GM18951 (cell line): ENCODE measurements around the gene DCK.

Source experiments
- POLR2A ChIP-seq: IDR thresholded peaks from 4 replicates; pipeline ENCODE4 v1.6.1; 2011; ENCODE audit warnings: mild to moderate bottlenecking; ENCODE audit not compliant: insufficient read length, insufficient read depth; ENCODE audit errors: extremely low read depth
- in situ Hi-C: fragments of 300-500 bp; cut with MboI; formaldehyde crosslinking; loops from one replicate; pipeline ENCODE4 v1.12.0; 2022; ENCODE audit warnings: low sequenced_read_pairs, mixed read lengths, inconsistent platforms; ENCODE audit not compliant: unreplicated experiment

Gene DCK

DNA sequence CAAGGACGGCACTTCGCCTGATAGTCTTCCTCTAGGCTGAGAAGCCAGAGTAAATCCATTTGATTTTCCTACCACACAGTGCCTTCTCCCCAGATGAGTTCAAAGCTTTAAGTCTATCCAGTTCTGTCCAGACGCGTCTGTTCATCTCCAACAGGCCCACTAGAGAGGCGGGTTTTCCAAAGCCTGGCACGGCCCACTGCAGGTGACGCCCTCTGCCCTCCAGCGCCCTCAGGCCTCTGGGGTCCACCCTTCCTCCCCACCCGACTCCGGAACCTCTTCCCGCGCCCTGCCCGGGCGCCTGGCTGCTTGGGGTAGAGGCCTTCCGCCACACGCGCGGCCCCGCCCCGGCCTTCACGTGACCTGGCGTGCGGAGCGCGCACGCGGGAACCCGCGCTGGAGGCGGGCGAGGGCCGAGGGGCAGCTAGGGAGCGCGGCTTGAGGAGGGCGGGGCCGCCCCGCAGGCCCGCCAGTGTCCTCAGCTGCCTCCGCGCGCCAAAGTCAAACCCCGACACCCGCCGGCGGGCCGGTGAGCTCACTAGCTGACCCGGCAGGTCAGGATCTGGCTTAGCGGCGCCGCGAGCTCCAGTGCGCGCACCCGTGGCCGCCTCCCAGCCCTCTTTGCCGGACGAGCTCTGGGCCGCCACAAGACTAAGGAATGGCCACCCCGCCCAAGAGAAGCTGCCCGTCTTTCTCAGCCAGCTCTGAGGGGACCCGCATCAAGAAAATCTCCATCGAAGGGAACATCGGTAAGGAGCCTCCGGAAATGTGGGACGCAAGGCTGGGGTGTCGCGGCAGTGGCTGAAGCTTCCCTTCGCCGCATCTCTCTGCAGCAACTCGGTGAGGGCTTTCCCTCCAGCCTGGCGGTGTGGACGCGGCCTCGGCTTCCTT lies at the start of gene DCK:
TSS of gene DCK (plus strand) at position 469 of the 888 bp plus-strand sequence. CDS start at position 656, 187 bp downstream.
- in situ Hi-C loops = no loop called here

DNA sequence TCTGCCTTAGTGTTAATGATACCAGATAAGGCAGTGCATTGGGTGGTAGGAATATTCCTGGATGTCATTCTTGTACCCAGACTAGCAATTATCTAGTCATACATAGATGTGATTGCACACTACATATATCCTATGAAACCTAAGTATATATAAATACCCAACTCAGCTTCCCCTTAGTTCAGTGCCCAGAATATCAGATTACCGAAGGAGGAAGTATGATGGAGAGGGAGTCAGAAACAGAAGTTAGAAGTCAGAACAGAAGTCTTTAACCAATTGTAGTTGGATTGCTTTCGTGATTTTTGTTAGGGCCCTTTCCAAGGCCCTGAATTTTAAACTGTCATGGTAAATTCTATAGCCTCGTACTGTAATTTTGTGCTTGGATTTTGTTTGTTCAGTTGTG lies 48.4 kb upstream of the DCK start:
- TF ChIP-seq POLR2A = no peak
- in situ Hi-C loops = no loop called here

More for the DNA sequence above, at the start of gene DCK:
- TF ChIP-seq POLR2A = peak; percentile 89

DNA sequence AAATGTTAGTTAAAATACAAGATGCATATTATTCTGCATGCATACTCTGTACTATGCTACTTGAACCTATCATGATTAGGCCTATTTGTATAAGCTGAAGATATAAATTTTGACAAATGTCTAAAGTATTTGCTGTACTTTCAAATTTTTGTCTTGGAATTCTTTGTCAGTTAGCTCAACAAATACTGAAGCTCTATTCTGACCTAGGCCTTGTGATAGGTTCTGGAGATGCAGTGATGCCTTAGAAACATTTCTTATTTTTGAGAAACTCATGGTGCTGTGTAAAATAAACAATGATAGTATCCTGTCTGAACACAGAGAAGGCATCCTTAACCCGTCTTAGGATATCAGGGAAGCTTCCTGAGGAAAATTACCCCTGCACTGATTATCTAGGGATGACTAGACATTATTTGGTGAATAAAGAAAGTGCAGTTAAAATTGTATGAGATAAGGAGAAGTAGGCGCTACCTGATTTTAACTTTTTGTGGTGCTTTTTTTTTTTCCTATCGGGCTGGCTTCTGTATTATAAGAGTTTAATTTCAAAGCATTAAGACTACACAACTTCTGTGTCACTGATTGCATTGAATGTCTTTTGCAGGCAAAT lies 47.9 kb upstream of the DCK start:
- TF ChIP-seq POLR2A = no peak
- in situ Hi-C loops = no loop called here

DNA sequence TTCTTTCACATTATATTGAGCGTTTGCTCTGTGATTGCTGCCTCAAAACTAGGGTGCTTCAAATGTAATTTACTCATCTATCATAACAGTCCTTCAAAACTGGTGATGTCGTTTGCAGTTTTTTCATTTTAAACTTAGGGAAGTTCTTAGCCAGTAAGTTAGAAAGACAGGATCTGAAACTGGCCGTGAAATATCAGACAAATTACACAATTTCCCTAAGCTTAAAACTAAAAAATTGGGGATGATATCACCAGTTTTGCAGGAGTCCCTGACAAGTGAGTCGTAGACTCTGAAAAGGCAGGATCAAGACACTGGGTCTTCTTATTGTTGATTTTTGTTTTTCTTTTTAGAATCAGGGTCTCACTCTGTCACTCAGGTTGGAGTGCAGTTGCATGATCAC lies 46.5 kb upstream of the DCK start:
- in situ Hi-C loops = no loop called here
- no peak for TF ChIP-seq POLR2A

DNA sequence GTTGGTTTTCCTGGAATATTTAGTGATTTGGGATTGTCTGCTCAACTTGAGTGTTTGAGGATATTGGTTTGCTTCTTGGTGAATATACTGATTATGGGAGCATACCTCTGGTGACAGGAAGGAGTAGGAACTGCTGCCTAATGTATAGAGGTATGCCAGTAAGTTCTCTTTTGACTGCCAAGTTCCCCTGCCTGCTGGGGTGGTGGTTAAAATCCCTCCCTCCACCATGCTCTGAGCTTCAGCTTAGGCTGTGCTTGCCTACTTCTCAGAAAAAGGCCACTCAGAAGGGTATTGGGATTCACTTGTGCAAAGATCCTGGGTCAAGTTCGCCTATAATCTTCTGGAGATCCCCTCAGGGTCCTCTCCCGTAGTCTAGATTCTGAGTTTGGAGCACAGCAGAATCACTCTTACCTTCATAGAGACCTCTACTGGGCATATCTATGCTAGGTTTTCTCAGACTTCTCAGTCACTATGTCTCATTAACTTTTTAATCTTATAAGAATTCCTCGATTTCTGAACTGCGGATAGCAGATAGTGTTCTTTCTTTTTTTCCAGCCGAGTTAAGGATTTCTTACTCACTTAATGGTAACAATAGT lies 44.7 kb upstream of the DCK start:
- in situ Hi-C loops = no loop called here
- no peak for TF ChIP-seq POLR2A

DNA sequence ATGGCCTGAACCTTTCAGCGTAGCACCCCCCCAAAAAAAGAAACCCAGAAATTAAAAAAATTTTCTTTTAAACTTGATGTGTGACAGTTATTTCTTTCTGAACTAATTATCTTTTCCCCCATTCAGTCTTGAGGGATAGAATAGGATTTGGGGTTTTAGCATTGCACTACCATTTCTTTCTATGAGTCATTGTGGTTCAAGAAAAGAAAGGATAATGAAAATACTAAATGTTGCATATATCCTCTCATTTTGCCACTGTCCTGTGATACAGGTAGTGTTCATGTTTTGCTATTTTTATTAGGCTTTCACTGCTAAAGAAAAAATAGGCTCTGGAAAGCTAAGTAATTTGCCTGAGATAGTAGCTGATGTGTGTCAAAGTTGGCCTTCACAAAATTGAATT lies 39.4 kb upstream of the DCK start:
- in situ Hi-C loops = no loop called here
- TF ChIP-seq POLR2A = no peak

DNA sequence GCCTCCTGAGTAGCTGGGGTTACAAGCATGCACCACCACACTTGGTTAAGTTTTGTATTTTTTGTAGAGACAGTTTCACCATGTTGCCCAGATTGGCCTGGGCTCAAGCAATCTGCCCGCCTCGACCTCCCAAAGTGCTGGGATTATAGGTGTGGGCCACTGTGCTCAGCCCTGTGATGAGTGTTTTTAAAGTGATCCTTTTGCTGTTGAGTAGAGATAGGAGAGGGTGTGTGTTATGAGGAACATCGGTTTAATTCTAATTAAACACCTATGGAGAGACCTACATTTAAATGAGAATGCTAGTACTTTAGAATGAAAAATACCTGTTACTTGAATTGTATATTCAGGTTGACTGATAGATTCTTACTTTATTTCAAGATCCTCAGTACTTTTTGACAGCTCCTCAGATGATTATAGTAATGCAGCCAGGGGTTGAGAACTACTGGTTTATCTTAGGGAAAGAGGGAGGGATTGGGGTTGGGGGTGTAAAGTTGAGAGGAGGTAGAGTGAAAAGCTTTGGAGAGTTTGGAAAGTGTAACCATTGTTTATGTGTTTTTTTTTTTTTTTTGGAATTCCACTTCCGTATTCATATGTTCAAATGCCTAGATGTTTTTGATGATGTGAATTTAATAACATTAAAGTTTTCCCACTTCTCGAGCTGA lies 36.8 kb upstream of the DCK start:
- in situ Hi-C loops = no loop called here
- TF ChIP-seq POLR2A = no peak

DNA sequence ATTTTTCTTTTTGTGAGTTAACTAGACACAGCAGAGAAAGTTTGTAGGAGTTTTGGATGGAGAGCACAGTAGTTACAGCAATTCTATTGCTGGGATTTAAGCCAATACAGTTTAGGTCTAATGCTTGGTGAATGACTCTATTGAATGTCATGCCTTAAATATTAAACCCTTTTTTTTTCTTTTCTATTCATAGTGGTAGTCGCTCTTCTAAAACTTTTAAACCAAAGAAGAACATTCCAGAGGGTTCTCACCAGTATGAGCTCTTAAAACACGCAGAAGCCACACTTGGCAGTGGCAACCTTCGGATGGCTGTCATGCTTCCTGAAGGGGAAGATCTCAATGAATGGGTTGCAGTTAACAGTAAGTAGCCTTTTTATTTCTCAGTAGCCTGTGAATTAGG lies 34.8 kb upstream of the DCK start:
- in situ Hi-C loops = no loop called here
- no peak for TF ChIP-seq POLR2A

DNA sequence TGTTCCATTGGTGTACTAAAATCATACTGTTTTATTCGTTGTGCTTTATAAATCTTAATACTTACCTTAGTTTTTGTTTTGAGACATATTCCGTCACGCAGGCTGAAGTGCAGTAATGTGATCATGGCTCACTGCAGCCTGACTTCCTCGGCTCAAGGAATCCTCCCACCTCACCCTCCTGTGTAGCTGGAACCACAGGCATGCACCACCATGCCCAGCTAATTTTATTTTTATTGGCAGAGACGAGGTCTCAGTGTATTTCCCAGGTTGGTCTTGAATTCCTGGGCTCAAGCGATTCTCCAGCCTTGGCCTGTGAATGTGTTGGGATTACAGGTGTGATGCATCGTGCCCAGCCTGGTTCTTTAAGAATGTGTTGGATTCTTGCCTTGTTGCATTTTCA lies 24.4 kb upstream of the DCK start:
- in situ Hi-C loops = no loop called here

DNA sequence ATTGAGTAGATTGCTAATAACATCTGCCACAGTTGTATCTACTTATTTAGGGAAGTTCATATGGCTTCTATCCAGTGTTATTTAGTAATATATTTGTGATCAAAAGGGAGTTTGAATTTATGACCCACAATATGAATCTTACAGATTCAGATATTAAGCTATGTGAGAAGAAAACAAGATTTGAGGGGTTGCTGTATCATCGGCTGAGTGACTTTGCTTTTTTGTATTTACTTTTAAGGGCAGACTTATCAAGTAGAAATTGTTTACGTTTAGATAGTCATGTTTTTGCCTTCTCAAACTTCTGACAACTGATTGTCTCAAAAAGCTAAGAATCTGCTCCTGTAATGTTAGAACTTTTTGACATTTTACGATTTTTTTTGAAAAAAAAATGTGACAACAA lies 17.2 kb upstream of the DCK start:
- no peak for TF ChIP-seq POLR2A
- in situ Hi-C loops = no loop called here

More for the DNA sequence above, 24.4 kb upstream of the DCK start:
- TF ChIP-seq POLR2A = no peak

DNA sequence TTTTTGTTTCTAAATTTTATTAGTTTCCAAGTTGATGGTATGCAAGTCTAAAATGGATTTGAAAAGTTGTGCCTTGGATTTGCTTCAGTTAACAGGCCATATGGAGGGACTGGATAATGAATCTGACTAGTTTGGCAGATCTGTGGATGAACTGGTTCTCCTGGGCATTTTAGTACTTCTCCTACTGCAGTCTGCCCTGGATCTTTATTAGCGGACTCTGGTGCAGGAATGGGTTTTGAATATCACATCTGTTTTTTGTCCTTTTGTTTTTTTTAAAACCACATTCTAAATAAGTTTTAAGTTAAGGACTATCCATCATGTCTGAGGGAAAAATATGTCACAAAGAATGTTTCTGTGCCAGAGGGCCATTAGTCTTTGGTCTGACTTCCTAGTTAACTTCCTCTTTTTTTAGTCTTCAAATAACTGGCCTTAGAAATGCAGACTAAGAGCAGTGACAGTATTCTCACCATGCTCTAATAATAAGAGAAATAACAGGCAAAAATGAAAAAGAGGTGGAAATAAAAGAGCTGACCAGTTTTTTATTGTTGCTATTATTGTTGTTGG lies 13.9 kb upstream of the DCK start:
- TF ChIP-seq POLR2A = no peak
- in situ Hi-C loops = no loop called here

DNA sequence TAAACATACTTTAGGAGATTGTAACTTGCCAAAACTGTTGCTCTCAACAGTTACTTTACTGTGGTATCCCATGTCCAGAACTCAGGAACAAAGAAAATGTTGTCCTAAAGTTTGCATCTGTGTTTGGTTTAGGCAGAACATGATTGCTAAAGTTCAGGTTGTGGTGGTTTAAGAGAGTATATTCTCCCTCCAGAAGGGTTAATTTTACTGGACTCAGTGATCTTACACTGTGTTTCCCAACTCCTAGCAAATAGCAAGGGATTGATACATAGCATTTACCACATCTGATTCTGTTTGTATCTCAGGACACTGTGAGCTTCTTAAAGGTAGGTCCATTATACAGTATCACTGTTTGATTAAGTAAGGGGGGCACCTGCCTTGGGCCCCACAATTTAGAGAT lies 13.3 kb upstream of the DCK start:
- no peak for TF ChIP-seq POLR2A
- in situ Hi-C loops = no loop called here

DNA sequence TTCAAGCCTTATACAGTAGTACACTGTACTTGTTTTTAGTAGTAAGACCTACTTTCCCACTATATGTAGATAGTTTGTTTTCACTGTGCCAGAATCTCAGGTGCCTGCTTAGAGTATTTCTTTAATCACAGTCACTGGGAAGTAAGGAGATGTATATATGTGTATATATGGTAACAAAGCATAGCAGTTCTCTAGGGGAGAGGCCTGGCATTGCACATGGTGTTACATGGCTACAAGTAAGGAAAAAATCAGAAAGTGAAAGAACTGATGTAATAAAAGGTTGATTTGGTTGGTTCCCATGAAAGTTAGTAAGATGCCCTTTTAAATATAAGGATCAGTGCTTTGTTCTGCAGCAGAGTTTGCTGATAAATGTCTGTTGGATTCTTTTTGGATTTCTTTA lies 9.3 kb upstream of the DCK start:
- in situ Hi-C loops = no loop called here
- no peak for TF ChIP-seq POLR2A
